Gastroesophageal sphincter (tissue), 4 donors: ENCODE results near the gene NFKBIZ. TPM values are rescaled to one million over a fixed set of nuclear protein-coding genes. Genes with fewer than 3 reads are reported as not detected.

Experiments used
- ATAC-seq: fragments of 150-250 bp; one replicate; pipeline ENCODE4 v1.9.1; 2016; ENCODE audit warnings: mild to moderate bottlenecking, moderate library complexity
- H3K27ac ChIP-seq, 4 donors: fragments of 200-600 bp; sonication (generic) in 3 of 4; 1 replicate in 3 of 4; 2 replicates in 1 of 4; pipeline ENCODE4 v1.5.1; 2016 to 2019
- H3K27me3 ChIP-seq: fragments of 200-600 bp; sonication (generic); one replicate; pipeline ENCODE4 v1.5.1; 2019
- H3K36me3 ChIP-seq, 2 donors: fragments of 200-600 bp; sonication (generic); one replicate each; pipeline ENCODE4 v1.5.1; 2019; ENCODE audit warnings: control low read depth in 1 of 2
- H3K4me1 ChIP-seq, 3 donors: fragments of 200-600 bp; sonication (generic); 1 replicate in 2 of 3; 2 replicates in 1 of 3; pipeline ENCODE4 v1.5.1; 2016 to 2019; ENCODE audit warnings: control low read depth in 2 of 3
- H3K4me3 ChIP-seq, 2 donors: fragments of 200-600 bp; sonication (generic); one replicate each; pipeline ENCODE4 v1.5.1; 2019; ENCODE audit warnings: mild to moderate bottlenecking in 1 of 2, moderate library complexity in 1 of 2
- H3K9me3 ChIP-seq, 3 donors: fragments of 200-600 bp; sonication (generic); one replicate each; pipeline ENCODE4 v1.5.1; 2017 to 2019; ENCODE audit warnings: control low read depth in 2 of 3
- EP300 ChIP-seq: sonication (generic); formaldehyde crosslinking; IDR thresholded peaks from one replicate; pipeline ENCODE4 v1.6.1; 2017; ENCODE audit warnings: antibody characterized with exemption, mild to moderate bottlenecking
- POLR2A ChIP-seq, 2 donors: fragments of 450-650 bp; IDR thresholded peaks; one replicate each; pipeline ENCODE4 v1.6.1; 2017; ENCODE audit warnings: antibody characterized with exemption in 2 of 2, mild to moderate bottlenecking in 2 of 2, moderate library complexity in 1 of 2
- POLR2AphosphoS5 ChIP-seq: sonication (generic); formaldehyde crosslinking; IDR thresholded peaks from one replicate; pipeline ENCODE4 v1.6.1; 2017; ENCODE audit warnings: antibody characterized with exemption
- WGBS, 2 donors: methylation state at CpG; one replicate each; pipeline ENCODE4 v1.1.5; 2018; ENCODE audit warnings: low coverage in 1 of 2; 5-methylcytosine and 5-hydroxymethylcytosine counted together
- total RNA-seq, 4 donors: library from RNA; depleted of rRNA; stranded (reverse); fragments of >200 nt; gene quantifications; one replicate each; pipeline ENCODE4 v1.1.0, GENCODE V29; 2016
- TF ChIP-seq, protein P1 (sequence below), 4 experiments: fragments of 200-600 bp in 2 of 4; fragments of 450-650 bp in 2 of 4; sonication (generic) in 1 of 4; IDR thresholded peaks; one replicate each; pipeline ENCODE4 v1.5.1; 2017 to 2019; ENCODE audit warnings: antibody characterized with exemption in 4 of 4, mild to moderate bottlenecking in 2 of 4, moderate library complexity in 2 of 4

Gene NFKBIZ
- total RNA-seq, 4 donors from 2014 or later = 27.3 to 87.0 (median 51.9) TPM

DNA sequence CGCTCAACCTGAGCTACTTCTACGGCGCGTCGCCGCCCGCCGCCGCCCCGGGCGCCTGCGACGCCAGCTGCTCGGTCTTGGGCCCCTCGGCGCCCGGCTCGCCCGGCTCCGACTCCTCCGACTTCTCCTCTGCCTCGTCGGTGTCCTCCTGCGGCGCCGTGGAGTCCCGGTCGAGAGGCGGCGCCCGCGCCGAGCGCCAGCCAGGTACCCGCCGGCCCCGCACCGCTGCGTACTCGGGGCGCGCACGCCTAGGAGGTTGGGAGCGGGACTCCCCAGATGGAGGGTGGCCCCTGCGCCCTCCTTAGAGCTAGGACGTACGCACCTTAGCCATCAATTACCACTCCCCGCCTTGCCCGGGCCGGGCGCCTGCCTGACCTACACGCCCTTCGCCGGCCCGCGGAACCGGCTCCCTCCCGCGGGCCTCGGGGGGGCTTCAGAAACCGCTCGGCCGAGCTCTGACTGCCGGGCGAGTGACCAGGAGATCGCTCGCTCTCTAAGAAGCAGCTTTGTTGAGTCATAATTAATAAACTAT lies 466 bp downstream of the NFKBIZ start:
- no peaks in the 10 kb centered on the region for H3K27me3 ChIP-seq
- H3K36me3 ChIP-seq = peaks cover 16 to 32% of the 10 kb centered on the region in 2 donors
- H3K4me1 ChIP-seq = peaks cover 11 to 49% (median 15%) of the 10 kb centered on the region in 3 donors
- no peaks in the 10 kb centered on the region for H3K9me3 ChIP-seq
- H3K27ac ChIP-seq = peak overlapping the region; percentile 96 to 100 (median 98)
- WGBS, 2 donors = 0% methylated on average over 1 of the region's 67 CpGs; no CpG with 5 or more reads in 1 of the 2 donors
- peak overlapping the region; percentile 64 to 87 for H3K4me3 ChIP-seq
- ATAC-seq = peak; percentile 14
- no peak for TF ChIP-seq EP300
- TF ChIP-seq POLR2AphosphoS5 = peak; percentile 39
- peak in 1 of 2 donors; percentile 75 for TF ChIP-seq POLR2A (IDR thresholded peaks at IDR 0.05)
- TF ChIP-seq, protein P1, sequence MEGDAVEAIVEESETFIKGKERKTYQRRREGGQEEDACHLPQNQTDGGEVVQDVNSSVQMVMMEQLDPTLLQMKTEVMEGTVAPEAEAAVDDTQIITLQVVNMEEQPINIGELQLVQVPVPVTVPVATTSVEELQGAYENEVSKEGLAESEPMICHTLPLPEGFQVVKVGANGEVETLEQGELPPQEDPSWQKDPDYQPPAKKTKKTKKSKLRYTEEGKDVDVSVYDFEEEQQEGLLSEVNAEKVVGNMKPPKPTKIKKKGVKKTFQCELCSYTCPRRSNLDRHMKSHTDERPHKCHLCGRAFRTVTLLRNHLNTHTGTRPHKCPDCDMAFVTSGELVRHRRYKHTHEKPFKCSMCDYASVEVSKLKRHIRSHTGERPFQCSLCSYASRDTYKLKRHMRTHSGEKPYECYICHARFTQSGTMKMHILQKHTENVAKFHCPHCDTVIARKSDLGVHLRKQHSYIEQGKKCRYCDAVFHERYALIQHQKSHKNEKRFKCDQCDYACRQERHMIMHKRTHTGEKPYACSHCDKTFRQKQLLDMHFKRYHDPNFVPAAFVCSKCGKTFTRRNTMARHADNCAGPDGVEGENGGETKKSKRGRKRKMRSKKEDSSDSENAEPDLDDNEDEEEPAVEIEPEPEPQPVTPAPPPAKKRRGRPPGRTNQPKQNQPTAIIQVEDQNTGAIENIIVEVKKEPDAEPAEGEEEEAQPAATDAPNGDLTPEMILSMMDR (IDR thresholded peaks at IDR 0.05) = peak in 3 of 4 experiments; percentile 2 to 34 (median 5)

DNA sequence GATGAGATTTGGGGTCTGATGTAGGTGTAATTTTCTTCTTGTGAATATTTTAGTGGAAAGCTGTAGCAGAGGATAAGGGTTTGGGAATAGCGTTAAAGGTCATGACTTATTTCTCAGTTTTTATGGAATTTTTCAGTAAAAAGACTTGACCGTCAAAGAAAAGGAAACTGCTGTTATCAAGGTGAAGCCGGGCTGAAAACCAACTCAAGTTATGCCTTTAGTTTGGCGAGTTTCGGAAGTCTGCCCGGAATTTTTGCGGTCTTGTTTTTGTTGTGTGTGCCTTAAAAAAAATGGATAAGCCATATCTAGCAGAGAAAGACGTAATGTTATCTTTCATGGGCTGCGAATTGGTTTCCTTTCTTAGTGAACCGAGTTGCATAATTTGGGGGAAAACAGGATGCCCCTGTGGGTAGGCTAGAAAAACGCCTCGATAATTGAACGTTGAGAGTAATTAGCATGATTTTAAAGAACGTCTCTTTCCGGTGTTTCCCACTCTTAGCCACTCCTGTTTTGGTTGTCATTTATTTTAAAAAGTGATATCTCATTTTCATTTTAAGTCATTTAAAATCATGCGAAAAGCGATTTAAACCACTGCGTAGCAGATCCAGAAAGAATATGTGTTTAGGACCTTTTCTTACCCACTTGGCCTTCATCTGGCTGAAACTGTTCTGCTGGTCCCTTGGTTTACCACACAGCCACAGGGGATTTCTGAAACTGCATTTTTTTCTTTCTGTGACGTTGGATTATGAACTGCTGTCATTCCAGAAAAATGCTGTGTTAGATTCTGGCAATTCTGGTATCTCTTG lies 1.1 kb downstream of the NFKBIZ start:
- ATAC-seq = no peak

DNA sequence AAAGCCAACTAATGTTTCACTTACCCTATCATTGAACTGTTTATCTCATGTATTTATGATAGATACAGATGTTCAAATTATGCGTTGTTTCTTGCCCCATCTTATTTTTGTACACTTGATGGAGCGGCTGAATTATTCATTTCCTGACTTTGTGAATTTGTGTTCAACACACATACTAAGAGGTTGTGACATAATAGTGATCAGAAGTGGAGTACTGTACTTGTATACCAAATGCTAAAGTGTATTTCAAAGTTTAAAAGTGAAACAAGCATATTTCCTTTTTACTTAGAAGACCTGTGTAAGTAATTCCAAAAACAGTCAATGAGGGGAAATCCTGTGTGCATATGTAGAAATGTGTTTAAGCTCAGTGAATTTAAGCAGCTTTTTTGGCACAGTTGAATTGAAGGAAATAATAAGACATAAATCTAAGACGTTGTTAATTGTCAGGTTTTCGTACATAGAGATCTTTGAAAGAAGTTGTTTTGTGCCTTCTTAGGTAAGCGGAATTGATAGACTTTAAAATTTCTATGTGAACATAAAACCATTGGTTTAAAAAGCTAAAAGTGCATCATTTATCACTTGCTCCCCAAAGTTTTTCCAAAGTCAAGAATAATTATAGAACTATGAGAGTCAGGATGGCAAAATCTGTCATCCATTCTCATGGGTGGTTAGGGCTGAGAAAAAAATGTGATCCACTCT lies 1.9 kb downstream of the NFKBIZ start:
- H3K27ac ChIP-seq = peak overlapping the region; percentile 96 to 100 (median 98)
- H3K4me3 ChIP-seq = peak overlapping the region; percentile 64 to 87
- TF ChIP-seq, protein P1 (IDR thresholded peaks at IDR 0.05) = no peak
- peak; percentile 2 for TF ChIP-seq POLR2AphosphoS5
- no peak for TF ChIP-seq EP300
- no peak for TF ChIP-seq POLR2A (IDR thresholded peaks at IDR 0.05)
- H3K4me1 ChIP-seq = peaks cover 11 to 64% (median 15%) of the 10 kb centered on the region in 3 donors
- ATAC-seq = no peak
- H3K9me3 ChIP-seq = no peaks in the 10 kb centered on the region
- 22 to 27% methylated on average over 5 of the region's 5 CpGs for WGBS, 2 donors
- no peaks in the 10 kb centered on the region for H3K27me3 ChIP-seq
- peaks cover 20 to 46% of the 10 kb centered on the region in 2 donors for H3K36me3 ChIP-seq

More for the DNA sequence above, 1.1 kb downstream of the NFKBIZ start:
- peak overlapping the region; percentile 64 to 87 for H3K4me3 ChIP-seq
- 2 to 3% methylated on average over 19 of the region's 19 CpGs for WGBS, 2 donors
- peak in 1 of 2 donors; percentile 32 for TF ChIP-seq POLR2A (IDR thresholded peaks at IDR 0.05)
- no peak for TF ChIP-seq EP300
- peak; percentile 25 for TF ChIP-seq POLR2AphosphoS5
- H3K27ac ChIP-seq = peak overlapping the region; percentile 96 to 100 (median 98)
- peaks cover 18 to 38% of the 10 kb centered on the region in 2 donors for H3K36me3 ChIP-seq
- no peaks in the 10 kb centered on the region for H3K9me3 ChIP-seq
- H3K4me1 ChIP-seq = peaks cover 11 to 56% (median 15%) of the 10 kb centered on the region in 3 donors
- no peaks in the 10 kb centered on the region for H3K27me3 ChIP-seq

DNA sequence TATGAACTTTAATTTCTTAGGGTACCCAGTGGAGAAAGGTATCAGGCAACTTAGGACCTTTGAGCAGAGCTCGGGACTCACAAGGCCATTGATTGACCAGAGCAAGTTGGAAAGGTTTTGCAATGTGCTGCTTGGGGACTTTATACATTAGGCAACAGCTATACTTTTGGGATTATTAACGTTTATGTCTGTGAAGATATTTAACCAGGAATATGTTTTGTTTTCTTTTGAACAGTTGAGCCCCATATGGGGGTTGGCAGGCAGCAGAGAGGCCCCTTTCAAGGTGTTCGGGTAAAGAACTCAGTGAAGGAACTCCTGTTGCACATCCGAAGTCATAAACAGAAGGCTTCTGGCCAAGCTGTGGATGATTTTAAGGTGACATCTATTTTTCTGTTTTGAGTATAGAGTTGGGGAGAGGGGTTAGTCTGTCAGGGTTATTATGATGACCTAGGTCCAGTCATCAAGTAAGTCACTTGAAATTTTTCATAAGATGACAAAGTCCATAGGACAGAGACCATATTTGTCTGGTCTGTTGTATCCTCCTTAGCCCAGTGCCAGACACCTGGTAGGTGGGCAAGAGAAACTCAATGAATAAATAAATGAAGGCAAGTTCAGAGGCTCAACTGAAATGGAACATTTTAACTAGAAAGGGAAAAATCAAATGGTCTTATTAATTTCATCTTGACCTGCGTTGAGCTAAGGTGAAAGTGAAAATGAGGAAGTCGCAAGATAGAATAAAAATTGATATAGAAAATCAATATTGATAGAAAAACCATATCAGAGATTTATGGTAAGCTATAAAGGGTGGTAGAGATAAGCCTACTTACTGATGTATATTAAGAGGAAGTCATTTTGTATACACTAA lies 2.8 kb downstream of the NFKBIZ start:
- no peaks in the 10 kb centered on the region for H3K27me3 ChIP-seq
- 65 to 72% methylated on average over 4 to 6 of the region's 6 CpGs for WGBS, 2 donors
- H3K9me3 ChIP-seq = no peaks in the 10 kb centered on the region
- peak overlapping the region; percentile 64 to 87 for H3K4me3 ChIP-seq
- H3K27ac ChIP-seq = peak overlapping the region; percentile 96 to 100 (median 98)
- H3K36me3 ChIP-seq = peaks cover 28 to 55% of the 10 kb centered on the region in 2 donors
- ATAC-seq = no peak
- peaks cover 13 to 72% (median 15%) of the 10 kb centered on the region in 3 donors for H3K4me1 ChIP-seq
- TF ChIP-seq EP300 (no peak), POLR2AphosphoS5 (no peak), POLR2A (IDR thresholded peaks at IDR 0.05) (no peak)
- TF ChIP-seq, protein P1 (IDR thresholded peaks at IDR 0.05) = no peak
